NCI-H2081 treated with DMSO at 0.1 percent for 48 hours (cell line): ENCODE data around the gene CDH1.
"Not testable (repeated sequence)": the region's sequence is repeated elsewhere in the genome, so short reads cannot be mapped to it uniquely, and the experiment has no call there.

Source experiments
- DNase-seq: peaks from one replicate; lab custom pipeline; 2025; lab: John Stamatoyannopoulos, UW

Gene CDH1

GRCh38 chr16:68790944-68791343 is 53.9 kb downstream of the CDH1 start:
- no peak for DNase-seq

DNA sequence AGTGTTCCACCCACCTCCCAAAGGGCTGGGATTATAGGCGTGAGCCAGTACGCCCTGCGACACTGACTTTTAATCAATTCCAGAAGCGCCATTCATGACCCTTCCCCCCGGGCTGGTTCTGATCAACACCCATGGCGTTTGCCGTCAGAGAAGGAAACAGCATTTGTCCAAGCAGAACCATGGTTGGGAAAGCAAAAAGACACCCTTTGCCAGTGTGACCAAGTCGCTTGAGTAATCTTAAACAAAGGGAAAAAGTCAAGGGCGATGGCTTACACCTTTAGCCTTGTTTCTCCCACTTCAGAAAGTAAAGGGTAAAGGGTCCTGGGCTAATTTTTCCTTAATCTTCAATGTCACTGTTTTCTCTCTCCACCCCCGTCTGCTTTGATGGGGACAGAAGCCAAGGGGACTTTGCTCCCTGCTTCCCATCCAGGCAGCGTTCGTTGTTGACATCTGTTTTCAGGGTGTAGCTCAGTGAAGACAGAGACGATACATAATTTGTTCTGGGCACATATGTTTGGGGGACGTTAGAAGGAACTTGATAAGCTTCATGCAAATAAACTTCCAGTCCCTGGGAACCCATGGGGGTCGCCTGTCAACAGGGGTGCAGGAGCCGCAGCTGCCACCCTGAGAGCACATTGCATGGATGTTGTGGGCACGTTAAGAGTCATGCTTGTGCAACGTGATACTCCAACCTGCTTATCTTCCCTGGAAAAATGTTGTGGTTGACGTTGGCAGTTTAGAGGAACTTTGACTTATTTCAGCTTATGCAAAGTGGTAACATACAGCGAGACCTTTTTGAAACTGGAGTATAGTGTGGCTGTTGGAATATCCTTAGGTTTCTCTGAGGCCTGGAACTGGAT is 55.6 kb downstream of the CDH1 start:
- no peak for DNase-seq

GRCh38 chr16:68793401-68793857 is 56.3 kb downstream of the CDH1 start:
- no peak for DNase-seq

DNA sequence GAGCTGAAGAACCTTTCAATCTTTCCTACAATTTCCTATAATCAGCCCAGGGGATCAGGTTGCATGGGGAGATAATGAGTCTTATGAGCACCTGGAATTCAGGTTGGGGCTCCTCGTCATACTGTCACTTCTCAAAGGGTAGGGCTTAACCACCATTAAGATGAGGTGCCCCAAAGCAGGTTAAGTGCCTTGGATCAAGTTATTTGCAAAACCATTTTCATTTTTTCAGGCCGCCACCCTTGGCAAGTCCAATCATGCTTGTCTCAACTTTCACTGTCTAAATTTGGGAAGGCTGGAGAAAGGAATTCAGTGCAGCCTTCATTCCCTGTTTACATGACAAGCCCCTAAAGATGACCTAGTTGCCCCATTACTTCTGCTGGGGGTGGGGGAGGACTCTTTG is 61.3 kb downstream of the CDH1 start:
- DNase-seq, result no peak

- DNase-seq, result no peak
Observed at GRCh38 chr16:68800257-68800875, 63.3 kb downstream of the CDH1 start.

DNA sequence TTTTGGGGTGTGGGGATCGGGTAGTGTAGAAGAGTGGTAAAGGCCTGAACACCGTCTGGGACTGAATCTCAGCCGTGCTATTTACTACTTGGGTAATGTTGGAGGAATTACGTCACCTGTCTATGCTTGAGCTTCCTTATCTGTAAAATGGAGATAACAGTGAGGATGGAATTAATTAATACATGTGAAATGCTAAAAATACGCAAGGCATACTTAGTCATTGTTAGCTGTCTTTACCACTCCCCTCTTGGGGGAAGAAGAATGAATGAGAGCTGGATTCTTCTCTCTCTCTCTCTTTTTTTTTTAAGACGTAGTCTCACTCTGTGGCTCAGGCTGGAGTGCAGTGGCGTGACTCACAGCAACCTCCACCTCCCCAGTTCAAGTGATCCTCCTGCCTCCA is 65.1 kb downstream of the CDH1 start:
- no peak for DNase-seq

GRCh38 chr16:68806422-68806821 is 69.3 kb downstream of the CDH1 start:
- no peak for DNase-seq

DNA sequence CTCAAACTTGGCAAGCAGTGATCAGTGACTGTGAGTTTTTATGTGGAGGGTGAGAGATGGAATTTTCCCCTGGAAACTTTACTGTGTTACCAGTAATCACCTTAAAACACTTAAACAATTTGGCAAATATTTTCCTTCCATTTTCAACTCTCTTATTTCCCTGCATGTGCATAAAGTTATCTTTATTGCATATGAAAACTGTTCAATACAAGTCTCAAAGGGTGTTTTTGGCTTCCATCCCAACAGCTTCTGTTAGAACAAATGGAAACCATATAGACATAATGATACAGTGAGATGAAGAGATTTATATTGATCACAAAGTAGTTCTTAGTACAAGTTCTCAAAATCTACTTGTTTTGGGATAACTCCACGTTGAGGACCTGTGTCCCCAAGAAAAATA is 69.9 kb downstream of the CDH1 start:
- DNase-seq, result no peak

DNA sequence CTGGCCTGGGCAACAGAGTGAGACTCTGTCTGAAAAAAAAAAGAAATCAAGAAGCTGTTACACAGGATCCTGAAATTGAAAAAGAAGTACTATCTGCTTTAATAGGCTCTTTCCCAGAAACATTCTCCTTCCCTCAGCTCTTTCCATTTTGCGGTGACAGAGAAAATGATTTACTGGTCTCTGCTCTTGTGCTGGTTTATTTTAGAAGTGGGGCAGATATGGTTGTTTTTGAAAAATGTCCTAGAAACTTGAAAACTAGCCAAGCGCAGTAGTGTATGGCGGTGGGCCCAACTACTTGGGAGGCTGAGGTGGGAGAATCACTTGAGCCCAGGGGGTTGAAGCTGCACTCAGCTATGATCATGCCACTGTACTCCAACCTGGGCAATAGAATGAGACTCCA is 77.4 kb downstream of the CDH1 start:
- no peak for DNase-seq

- DNase-seq, result no peak
Observed at GRCh38 chr16:68823401-68824135, 86.5 kb downstream of the CDH1 start.

DNA sequence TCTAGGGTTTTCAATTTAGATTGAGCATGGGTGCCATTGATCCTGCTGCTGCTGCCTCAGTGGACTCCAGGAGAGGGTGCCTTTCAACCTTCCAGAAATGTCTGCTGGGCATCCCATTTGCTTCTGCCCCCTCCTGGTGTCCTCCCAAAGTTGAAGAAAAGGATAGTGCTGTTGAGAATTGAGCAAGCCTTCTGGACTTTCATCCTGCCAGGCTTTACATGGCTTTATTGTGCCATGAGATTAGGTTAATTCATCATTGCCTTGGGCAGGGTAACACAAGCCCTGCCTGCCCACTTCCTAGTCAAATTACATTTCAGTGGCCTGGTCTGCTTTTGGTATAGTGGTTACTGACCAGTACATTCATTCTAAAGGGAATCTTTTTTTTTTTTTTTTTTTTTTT is 88.3 kb downstream of the CDH1 start:
- no peak for DNase-seq

DNA sequence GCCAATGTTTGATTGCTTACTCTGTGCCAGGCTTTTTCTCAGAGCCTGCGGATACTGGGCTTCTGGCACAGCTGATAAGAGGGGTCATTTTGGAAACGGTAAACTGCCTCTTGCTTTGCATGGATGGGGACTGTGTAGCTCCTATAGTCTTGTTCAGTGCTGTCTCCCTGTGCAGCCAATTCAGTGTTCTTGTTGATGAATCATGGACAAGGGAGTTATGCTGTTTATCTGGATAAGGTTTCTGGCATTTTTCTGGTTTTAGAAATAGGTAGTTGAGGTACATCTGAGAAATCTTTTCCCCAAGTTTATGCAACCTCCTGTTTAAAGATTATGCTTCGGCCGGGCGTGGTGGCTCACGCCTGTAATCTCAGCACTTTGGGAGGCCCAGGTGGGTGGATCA is 89.6 kb downstream of the CDH1 start:
- DNase-seq, result no peak

DNA sequence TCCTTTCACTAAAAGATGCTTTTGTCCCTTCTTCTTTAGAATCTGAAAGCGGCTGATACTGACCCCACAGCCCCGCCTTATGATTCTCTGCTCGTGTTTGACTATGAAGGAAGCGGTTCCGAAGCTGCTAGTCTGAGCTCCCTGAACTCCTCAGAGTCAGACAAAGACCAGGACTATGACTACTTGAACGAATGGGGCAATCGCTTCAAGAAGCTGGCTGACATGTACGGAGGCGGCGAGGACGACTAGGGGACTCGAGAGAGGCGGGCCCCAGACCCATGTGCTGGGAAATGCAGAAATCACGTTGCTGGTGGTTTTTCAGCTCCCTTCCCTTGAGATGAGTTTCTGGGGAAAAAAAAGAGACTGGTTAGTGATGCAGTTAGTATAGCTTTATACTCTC is 96.2 kb downstream of the CDH1 start:
- no peak for DNase-seq

- DNase-seq, result no peak
Observed at GRCh38 chr16:68834550-68834949, 97.5 kb downstream of the CDH1 start.

DNA sequence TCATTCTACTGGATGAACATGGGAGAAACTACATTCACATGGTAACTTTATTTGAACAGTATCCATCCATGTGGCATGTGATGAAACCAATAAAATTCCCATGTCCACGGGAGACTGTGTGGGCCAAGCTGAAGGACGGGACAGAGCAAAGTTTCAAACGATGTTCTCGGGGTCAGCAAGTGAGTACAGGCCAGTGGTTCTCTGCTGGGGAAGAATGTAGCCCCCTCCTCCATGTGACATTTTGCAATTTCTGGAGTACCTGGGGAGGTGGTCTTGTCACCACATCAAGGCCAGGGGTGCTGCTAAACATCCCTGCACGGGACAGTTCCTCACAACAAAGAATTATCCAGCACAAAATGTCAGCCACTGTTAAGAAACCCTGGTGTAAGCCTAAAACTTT is 98.9 kb downstream of the CDH1 start:
- no peak for DNase-seq

DNA sequence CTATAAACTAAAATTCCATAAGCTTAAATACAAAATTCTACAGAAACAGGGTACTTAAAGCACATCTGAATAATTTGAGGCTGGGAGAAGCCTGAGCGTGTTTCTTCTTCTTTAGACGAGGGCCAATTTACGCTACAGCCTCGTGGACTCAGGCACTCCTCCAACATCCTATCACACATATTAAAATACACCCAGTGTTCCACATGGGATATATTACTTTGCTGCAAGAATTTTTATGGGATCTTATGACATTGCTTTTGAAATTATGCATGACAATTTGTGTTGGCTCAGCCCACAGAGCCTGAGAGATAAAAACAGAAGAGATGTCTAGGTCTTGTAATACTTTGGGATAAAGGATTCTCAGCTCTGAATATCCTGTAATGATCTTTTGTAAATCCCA is 102.7 kb downstream of the CDH1 start:
- no peak for DNase-seq

GRCh38 chr16:68842964-68843481 is 105.9 kb downstream of the CDH1 start:
- DNase-seq, result not testable (repeated sequence)

- peak; percentile 19 for DNase-seq
Observed at GRCh38 chr16:68843482-68844210, 106.6 kb downstream of the CDH1 start, which contains the start of gene TANGO6. Gene TANGO6, plus strand, starts transcription at chr16:68843531. Its CDS starts 87 bp downstream, at chr16:68843618.

- DNase-seq, result no peak
Observed at GRCh38 chr16:68844211-68844564, 107.1 kb downstream of the CDH1 start.

GRCh38 chr16:68848786-68849185 is 111.7 kb downstream of the CDH1 start:
- no peak for DNase-seq

GRCh38 chr16:68850481-68850880 is 113.4 kb downstream of the CDH1 start:
- no peak for DNase-seq

GRCh38 chr16:68851601-68852000 is 114.5 kb downstream of the CDH1 start:
- no peak for DNase-seq
